Osteoblast (primary cell): Measurements from ENCODE around the gene GAST. TPM values are rescaled to one million over a fixed set of nuclear protein-coding genes. Genes with fewer than 3 reads are reported as not detected.

Experiments
- DNase-seq: peaks from one replicate; pipeline ENCODE4 v3.0.0; 2011; ENCODE audit warnings: low spot score, mixed read lengths; ENCODE audit not compliant: insufficient read length; ENCODE audit errors: missing footprints
- H2AFZ ChIP-seq: 2 replicates; pipeline ENCODE4 v1.6.0; 2011; ENCODE audit warnings: mild to moderate bottlenecking, low read length
- H3K27ac ChIP-seq: 2 replicates; pipeline ENCODE4 v1.5.1; 2011; ENCODE audit warnings: mild to moderate bottlenecking, low read depth, low read length, moderate library complexity
- H3K27me3 ChIP-seq: 2 replicates; pipeline ENCODE4 v1.6.0; 2012; ENCODE audit warnings: mild to moderate bottlenecking, control low read depth, inconsistent platforms, low read length, moderate library complexity; ENCODE audit not compliant: insufficient read depth
- H3K36me3 ChIP-seq: 2 replicates; pipeline ENCODE4 v1.5.1; 2011; ENCODE audit warnings: mild to moderate bottlenecking, low read length, control low read depth, moderate library complexity; ENCODE audit not compliant: insufficient read depth
- H3K4me1 ChIP-seq: 2 replicates; pipeline ENCODE4 v1.5.1; 2011; ENCODE audit warnings: mild to moderate bottlenecking, low read length, control low read depth, moderate library complexity; ENCODE audit not compliant: insufficient read depth
- H3K4me2 ChIP-seq: 2 replicates; pipeline ENCODE4 v1.6.0; 2011; ENCODE audit warnings: mild to moderate bottlenecking, low read length; ENCODE audit not compliant: insufficient read depth
- H3K4me3 ChIP-seq: fragments of 200-600 bp; sonication (generic); 3 replicates; pipeline ENCODE4 v1.5.1; 2012; ENCODE audit warnings: mild to moderate bottlenecking, low read length, inconsistent platforms; ENCODE audit not compliant: insufficient read depth
- H3K79me2 ChIP-seq: 2 replicates; pipeline ENCODE4 v1.6.0; 2012; ENCODE audit warnings: mild to moderate bottlenecking, low read length, control low read depth, inconsistent platforms; ENCODE audit not compliant: insufficient read depth
- H3K9me3 ChIP-seq: 2 replicates; pipeline ENCODE4 v1.5.1; 2011; ENCODE audit warnings: low read depth, low read length, control low read depth
- H4K20me1 ChIP-seq: 2 replicates; pipeline ENCODE4 v1.6.0; 2012; ENCODE audit warnings: mild to moderate bottlenecking, low read length, control low read depth; ENCODE audit not compliant: insufficient read depth
- CTCF ChIP-seq: IDR thresholded peaks from 2 replicates; pipeline ENCODE4 v1.5.1; 2011; ENCODE audit warnings: mild to moderate bottlenecking, low read depth, low read length, moderate library complexity; ENCODE audit errors: extremely low read depth
- total RNA-seq: library from RNA; depleted of rRNA; stranded (reverse); fragments of >200 nt; gene quantifications from 2 replicates; pipeline ENCODE4 v1.2.3, GENCODE V29; 2012

GAST gene
- total RNA-seq, 1 donor, result not detected

GRCh38 chr17:41705271-41705991 lies 6.7 kb upstream of the GAST start:
- no peak overlapping the region for H2AFZ ChIP-seq
- peak overlapping the region; percentile 23 for H3K4me2 ChIP-seq
- no peaks in the 10 kb centered on the region for H3K27me3 ChIP-seq
- H3K27ac ChIP-seq, result no peak overlapping the region
- H3K4me3 ChIP-seq, result no peak overlapping the region
- H3K9me3 ChIP-seq, result no peaks in the 10 kb centered on the region
- H3K36me3 ChIP-seq, result no peaks in the 10 kb centered on the region
- no peak for TF ChIP-seq CTCF
- peak; percentile 74 for DNase-seq
- H3K4me1 ChIP-seq, result peaks cover 3% of the 10 kb centered on the region
- no peaks in the 10 kb centered on the region for H3K79me2 ChIP-seq
- no peaks in the 10 kb centered on the region for H4K20me1 ChIP-seq

- H2AFZ ChIP-seq, result no peak overlapping the region
Measured at GRCh38 chr17:41707803-41708669, 4.1 kb upstream of the GAST start.

GRCh38 chr17:41710472-41711090 lies 1.6 kb upstream of the GAST start:
- Histone ChIP-seq H4K20me1 (no peaks in the 10 kb centered on the region), H3K27me3 (peaks cover 12% of the 10 kb centered on the region), H3K9me3 (no peaks in the 10 kb centered on the region), H3K36me3 (no peaks in the 10 kb centered on the region), H3K4me1 (no peaks in the 10 kb centered on the region), H3K4me3 (no peak overlapping the region), H3K27ac (no peak overlapping the region), H2AFZ (no peak overlapping the region), H3K4me2 (no peak overlapping the region), H3K79me2 (no peaks in the 10 kb centered on the region)
- TF ChIP-seq CTCF, result no peak
- peak; percentile 92 for DNase-seq

More at GRCh38 chr17:41707803-41708669, 4.1 kb upstream of the GAST start:
- Histone ChIP-seq H3K4me3 (no peak overlapping the region), H4K20me1 (no peaks in the 10 kb centered on the region), H3K27me3 (peaks cover 5% of the 10 kb centered on the region), H3K79me2 (no peaks in the 10 kb centered on the region), H3K4me1 (peaks cover 3% of the 10 kb centered on the region), H3K27ac (no peak overlapping the region), H3K4me2 (no peak overlapping the region), H3K36me3 (no peaks in the 10 kb centered on the region), H3K9me3 (no peaks in the 10 kb centered on the region)
- no peak for TF ChIP-seq CTCF
- DNase-seq, result peak; percentile 52
